GM12875 (cell line): ENCODE data around the gene CPNE7.

Experiments
- H3K4me3 ChIP-seq: one replicate; pipeline ENCODE4 v1.5.1; 2011; ENCODE audit warnings: low read depth, low read length, control low read depth
- TF ChIP-seq, protein P1 (sequence below): IDR thresholded peaks from 2 replicates; pipeline ENCODE4 v1.5.1; 2011; ENCODE audit warnings: low read depth, mild to moderate bottlenecking, control low read depth, inconsistent platforms, low read length, moderate library complexity, borderline replicate concordance; ENCODE audit not compliant: insufficient read depth

The CPNE7 gene

GRCh38 chr16:89607453-89607852 is 31.9 kb downstream of the CPNE7 start:
- TF ChIP-seq, protein P1, sequence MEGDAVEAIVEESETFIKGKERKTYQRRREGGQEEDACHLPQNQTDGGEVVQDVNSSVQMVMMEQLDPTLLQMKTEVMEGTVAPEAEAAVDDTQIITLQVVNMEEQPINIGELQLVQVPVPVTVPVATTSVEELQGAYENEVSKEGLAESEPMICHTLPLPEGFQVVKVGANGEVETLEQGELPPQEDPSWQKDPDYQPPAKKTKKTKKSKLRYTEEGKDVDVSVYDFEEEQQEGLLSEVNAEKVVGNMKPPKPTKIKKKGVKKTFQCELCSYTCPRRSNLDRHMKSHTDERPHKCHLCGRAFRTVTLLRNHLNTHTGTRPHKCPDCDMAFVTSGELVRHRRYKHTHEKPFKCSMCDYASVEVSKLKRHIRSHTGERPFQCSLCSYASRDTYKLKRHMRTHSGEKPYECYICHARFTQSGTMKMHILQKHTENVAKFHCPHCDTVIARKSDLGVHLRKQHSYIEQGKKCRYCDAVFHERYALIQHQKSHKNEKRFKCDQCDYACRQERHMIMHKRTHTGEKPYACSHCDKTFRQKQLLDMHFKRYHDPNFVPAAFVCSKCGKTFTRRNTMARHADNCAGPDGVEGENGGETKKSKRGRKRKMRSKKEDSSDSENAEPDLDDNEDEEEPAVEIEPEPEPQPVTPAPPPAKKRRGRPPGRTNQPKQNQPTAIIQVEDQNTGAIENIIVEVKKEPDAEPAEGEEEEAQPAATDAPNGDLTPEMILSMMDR, result no peak
- H3K4me3 ChIP-seq, result no peak overlapping the region

GRCh38 chr16:89607937-89608740 is 32.6 kb downstream of the CPNE7 start:
- H3K4me3 ChIP-seq, result no peak overlapping the region
- TF ChIP-seq, protein P1, result no peak

- no peak overlapping the region for H3K4me3 ChIP-seq
- TF ChIP-seq, protein P1, result no peak
These were observed 34.5 kb downstream of the CPNE7 start for GRCh38 chr16:89610108-89610453.

DNA sequence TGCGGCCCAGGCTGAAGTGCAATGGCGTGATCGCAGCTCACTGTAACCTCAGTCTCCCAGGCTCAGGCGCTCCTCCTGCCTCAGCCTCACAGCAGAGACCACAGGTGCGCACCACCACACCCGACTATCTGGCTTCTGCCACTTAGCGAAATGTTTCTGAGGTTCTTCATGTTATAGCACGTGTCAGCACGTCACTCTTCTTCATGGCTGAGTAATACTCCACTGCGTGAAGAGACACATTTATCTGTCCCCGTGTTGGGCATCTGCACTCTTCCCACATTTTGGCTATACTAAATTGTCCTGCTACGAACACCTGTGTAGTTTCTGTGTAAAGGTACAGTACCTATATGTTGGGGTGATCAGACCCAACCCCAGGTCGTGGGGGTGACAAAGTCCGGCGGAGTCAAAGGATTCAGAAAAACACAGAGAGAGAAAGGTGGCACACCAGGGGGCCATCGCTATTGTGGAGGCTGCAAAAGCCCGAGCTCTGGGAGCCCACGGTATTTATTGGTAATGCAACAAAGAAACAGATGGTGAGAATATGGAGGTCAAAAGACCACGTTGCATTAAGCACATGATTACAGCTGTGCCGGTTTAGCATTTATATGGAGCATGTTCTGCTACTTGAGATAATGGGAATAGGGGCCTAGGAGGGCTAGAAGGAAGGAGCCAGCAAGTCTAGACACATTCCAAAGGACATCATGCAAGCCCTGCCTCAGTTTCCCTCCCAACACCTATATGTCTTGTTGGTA is 37.0 kb downstream of the CPNE7 start:
- TF ChIP-seq, protein P1, result no peak

DNA sequence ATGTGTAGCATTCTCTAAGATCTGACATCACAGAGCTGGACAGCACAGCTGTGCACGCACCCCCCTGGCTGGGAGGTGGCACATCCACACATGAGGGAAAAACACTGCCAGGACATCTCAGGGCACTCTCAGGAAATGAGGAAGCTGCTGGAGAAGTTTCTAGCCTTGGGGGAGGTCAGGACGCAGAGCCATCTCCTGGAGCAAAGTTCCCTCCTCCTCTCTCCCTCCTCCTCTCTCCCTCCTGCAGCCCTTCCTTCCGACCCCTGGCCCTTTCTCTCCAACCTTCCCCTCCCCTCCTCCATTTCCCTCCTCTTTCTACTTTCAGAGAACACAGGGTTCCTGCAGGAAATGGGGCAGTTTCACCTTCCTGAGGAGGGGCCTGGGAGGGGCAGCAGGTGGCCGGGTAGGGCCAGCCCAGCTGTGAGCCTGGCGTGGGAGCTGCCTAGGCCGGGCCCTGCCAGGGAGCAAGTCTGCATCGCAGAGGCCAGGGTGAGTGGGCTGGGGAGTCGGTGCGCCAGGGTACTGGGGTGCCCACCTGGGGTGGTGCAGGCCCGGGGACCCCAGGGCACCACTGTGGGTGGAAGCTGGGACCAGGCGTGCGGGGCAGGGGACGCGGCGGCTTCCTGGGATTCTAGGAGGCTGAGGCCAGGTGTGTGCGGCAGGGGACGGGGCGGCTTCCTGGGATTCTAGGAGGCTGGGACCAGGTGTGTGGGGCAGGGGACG is 37.8 kb downstream of the CPNE7 start, which contains the start of gene DPEP1:
Gene DPEP1, plus strand, starts transcription at position 412 of the 723 bp plus-strand sequence. CDS start 16,769 bp downstream, outside the sequence.
- TF ChIP-seq, protein P1, result no peak
- H3K4me3 ChIP-seq, result no peak within 1 kb of the TSS

More for the DNA sequence above, 37.0 kb downstream of the CPNE7 start:
- no peak overlapping the region for H3K4me3 ChIP-seq

- TF ChIP-seq, protein P1, result no peak
- no peak overlapping the region for H3K4me3 ChIP-seq
These were observed 38.4 kb downstream of the CPNE7 start for GRCh38 chr16:89613954-89614459.
